HG03571 (cell line): ENCODE measurements around the gene SVOP.

Experiments used
- ATAC-seq: cut with Tn5 transposase; IDR thresholded peaks from one replicate; pipeline ENCODE4 v1.9.1; 2021; ENCODE audit not compliant: unreplicated experiment

SVOP gene

DNA sequence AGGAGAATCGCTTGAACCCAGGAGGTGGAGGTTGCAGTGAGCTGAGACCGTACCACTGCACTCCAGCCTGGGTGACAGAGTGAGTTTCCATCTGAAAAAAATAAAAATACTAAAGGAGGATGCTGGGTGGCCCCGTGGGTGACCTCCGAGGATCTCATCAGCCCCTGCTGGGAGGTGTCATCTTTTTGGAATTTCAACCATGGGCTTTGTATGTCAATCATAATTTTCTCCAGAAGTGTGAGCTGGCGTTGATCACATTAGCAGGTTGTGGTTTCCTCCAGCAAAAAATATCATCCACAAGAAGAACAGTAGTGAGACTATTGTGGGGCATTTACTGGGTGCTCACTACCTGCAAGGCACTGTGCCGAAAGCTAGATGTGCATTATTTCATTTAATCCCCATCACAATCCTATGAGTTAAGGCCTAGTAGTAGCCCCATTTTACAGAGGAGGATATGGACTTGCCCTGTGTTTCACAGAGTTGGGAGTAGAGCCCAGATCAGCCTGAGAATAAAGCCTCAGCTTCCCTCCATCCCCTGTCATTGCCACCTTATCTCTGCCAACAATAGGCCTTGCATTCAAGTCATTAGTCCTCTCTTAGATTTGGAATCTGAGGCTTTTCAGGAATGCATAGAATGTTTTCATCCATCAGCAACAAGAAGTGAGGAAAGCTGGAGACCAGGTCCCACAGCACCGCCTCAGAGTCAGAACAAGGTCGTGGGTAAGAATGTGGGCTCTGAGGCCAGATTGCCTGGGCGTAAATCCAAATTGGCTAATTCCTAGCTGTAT is 39.8 kb downstream of the SVOP start:
- ATAC-seq, result no peak

GRCh38 chr12:108977360-108977759 is 43.5 kb downstream of the SVOP start:
- no peak for ATAC-seq

GRCh38 chr12:108975024-108975593 is 45.8 kb downstream of the SVOP start:
- no peak for ATAC-seq

- ATAC-seq, result no peak
Observed at GRCh38 chr12:108973629-108974152, 47.2 kb downstream of the SVOP start.

DNA sequence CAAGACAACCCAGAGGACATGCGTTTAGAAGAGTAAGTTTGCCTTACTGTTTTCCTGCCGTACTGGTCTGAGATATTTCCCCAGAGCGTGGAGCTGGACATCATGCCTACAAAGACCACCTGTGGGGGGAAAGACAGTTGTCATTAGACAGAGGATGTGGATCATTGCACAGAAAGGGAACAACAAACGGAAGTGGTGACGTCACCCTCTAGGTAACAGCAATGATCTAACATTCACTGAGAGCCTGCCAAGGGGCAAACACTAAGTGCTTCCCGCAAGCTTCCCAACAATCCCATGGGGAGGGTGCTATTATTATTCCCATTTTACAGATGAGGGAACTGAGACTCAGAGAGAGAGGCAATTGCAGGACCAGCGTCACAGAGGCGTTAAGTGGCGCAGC is 48.5 kb downstream of the SVOP start:
- ATAC-seq, result no peak

GRCh38 chr12:108969622-108970021 is 51.2 kb downstream of the SVOP start:
- no peak for ATAC-seq

- no peak for ATAC-seq
Observed at GRCh38 chr12:108967869-108968540, 52.9 kb downstream of the SVOP start.

DNA sequence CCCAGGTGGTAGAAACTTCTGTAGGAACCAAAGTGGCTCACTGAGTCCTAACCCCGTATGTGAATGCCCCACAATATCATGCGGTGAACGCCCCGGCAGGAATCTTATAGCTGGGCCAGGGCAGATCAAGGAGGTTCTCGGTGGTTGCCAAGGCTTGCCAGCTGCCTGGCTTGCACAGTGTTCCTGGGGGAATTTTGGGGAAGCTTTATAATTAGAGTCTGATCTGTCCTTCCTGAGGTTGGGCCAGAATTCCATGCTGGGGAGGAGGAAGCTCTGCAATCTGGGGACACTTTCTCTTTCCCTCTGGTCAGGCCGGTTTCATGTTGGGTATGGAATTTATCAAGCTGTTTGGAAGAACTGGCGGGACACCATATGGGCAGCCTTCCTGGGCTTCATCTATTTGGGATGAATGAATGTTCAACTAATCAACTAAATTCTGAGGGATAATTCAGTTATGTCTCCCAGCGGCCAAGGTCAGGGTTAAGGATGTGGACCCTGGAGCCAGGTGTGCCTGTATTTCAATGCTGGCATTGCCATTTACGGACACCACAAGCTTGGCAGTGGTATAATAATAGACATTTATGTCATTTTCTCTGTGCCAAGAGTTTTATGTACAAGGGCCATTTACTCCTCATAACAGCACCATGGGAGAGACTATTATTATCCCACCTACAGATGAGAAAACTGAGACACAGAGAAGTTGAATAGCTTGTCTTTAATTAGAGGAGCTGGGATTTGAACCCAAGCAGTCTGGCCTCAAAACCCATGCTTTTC is 54.3 kb downstream of the SVOP start:
- ATAC-seq, result no peak

DNA sequence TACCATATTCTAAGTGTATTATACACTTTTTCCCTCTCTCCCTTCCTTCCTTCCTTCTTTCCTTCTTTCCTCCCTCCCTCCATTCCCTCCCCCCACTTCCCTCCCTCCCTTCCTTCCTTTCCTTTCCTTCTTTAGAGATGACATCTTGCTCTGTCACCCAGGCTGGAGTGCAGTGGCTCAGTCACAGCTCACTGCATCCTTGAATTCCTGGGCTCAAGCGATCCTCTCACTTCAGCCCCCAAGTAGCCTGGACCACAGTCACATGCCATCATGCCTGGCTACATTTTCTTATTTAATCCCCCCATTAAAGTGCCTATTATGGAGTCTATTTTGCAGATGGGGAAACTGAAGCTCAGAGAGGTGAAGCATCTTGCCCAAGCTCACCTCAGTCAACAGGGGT is 55.0 kb downstream of the SVOP start:
- ATAC-seq, result no peak

- ATAC-seq, result no peak
Observed at GRCh38 chr12:108964371-108965352, 56.2 kb downstream of the SVOP start.

DNA sequence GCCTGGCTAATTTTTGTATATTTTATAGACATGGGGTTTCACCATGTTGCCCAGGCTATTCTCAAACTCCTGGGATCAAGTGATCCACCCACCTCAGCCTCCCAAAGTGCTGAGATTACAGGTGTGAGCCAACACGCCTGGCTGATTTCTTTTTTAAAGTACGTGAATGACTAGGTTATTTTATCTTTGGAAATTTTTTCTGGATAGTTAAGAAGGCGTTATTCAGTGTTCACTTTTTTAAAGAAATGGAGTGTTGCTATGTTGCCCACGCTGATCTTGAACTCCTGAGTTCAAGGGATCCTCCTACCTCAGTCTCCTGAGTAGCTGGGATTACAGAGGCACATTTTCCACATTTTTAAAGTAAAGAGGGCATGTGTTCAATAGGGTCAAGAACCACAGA is 58.6 kb downstream of the SVOP start:
- no peak for ATAC-seq

GRCh38 chr12:108959748-108960655 is 60.9 kb downstream of the SVOP start:
- ATAC-seq, result no peak

DNA sequence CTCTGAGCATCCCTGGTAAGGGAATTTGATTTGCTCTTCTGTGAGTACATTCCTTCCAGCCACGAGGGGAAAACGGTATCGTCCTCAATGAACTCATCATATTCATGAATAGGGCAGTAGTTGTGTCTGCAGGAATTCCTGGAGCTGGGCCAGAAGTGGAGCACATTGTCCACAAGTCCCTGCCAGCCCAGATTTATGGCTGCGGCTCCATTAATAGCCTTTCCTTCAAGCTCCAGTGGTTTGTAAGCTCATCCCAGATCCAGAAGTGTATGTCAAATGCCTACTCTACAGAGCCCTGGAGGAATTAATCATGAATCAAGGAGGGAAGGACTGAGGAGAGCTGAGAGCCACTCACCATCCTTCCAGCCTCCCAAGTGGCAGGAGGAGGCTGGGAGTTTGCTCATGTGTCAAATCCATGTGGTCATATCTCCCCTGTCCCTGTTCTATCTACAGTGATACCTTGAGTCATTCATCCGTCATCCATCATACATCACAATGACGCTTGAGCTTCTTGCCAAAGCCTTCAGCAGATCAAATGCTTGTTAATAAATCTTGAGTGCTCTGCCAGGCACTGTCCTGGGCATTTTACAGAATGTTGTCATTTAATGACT is 65.5 kb downstream of the SVOP start:
- no peak for ATAC-seq

DNA sequence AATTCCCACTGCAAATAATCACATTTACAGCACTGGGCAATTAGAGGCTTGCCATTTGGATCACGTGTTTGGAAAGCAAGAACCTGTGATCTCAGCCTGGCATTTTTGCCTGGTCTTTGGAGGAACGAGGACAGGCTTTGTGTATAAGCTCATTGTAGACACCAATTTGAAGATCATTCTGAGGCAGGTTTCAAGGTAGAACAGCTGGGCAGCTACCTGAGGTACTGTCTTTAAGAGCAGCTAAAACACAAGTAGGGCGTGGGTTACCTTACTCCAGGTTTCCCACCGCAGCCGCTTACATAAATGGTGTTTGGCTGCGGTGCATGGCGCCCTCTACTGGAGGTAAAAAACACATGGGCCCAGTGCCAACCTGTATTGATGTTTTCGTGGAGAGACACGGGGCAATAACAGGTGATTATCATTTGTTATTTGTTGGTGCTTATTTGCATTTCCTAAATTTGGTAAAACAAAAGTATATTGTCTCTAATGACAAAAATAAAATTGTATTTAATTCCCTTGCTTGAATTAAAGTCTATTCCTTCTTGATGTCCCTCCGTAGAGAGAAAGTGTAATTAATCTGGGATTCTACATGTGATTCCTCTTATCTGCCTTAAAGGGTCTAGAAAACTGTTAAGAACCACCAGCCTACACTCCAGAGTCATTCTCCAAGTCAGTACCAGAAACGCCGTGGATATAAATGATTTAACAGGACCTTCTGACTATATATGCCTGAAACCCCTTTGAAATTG is 69.7 kb downstream of the SVOP start:
- no peak for ATAC-seq

- ATAC-seq, result no peak
Observed at GRCh38 chr12:108949976-108950375, 70.9 kb downstream of the SVOP start.

DNA sequence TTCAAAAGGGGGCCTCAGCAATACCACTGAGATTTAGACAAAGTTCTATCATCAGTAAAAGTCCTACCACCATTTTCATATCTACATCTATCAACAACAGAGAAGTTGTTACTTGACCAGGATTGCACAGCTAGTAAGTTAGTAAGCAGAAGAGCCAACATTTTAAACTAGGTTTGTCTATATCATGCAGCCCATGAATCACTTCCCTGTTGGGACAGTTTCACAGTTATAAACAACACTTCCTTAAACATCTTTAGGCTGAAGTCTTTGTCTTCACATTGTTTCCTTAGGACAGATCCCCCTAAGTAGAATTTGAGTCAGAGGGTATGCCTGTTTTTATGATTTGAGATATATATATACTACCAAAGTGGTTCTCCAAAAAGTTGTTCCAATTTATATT is 72.5 kb downstream of the SVOP start:
- ATAC-seq, result no peak

GRCh38 chr12:108947097-108947496 is 73.8 kb downstream of the SVOP start:
- no peak for ATAC-seq

DNA sequence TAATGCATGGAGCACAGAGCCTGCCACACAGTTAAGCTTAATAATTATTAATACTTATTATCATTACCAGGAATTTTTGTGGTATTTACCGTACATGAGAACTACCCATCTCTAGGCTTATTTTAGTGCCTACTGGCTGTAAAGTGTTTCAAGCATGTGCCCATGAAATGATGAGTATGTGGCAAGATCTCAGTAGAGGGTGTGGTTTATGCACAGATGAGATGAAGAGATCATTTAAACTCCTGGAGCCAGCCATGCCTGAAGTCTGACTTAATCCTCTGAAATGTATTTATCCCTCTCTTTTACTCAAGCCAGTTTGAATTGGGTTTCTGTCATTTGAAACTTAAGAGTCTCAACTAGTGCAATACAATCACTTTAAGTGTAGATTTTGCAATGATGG is 80.7 kb downstream of the SVOP start:
- no peak for ATAC-seq
